Measurements from ENCODE around the gene CDCP2. TPM values are rescaled to one million over a fixed set of nuclear protein-coding genes. Genes with fewer than 3 reads are reported as not detected.
A peak's percentile ranks its signal among the peaks of the same experiment; 100 is the strongest.

The CDCP2 gene
- total and polyA plus RNA-seq, 2 experiments from 2014 or later = not detected

DNA sequence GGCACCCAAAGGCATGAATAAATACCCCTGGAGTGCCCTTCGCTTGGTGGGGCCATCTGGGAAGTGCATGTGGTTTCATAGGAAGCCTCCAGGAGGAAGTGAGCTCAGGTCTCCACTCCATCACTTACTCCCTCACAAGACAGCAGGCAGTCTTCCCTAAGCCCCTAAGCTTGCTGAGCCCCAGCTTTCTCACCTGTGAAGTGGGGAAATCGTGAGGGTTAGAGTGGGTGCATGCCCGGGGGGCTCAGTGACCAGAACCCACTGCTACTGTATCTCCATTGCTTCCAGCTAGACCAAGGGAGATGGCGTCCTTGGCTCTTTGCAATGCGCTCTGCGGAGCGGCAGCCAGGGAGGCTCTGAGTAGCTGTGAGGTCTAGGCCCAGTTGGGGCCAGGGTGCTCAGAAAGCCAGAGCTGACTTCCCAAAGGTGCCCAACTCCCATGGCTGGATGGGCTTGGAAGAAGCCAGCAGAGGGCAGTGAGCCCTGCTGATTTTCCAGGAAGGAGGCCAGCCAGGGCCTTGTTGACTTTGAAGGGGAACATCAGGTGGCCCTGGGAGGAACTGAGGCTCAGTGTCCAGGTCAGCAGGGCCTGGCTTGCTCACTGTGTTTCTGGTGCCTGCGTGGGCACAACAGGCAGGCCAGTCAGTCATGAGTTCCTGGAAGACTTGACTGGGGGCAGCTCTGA, 27.3 kb downstream of the CDCP2 start:
- TF ChIP-seq POLR2AphosphoS5 (IDR thresholded peaks at IDR 0.05; ENCODE audit: low read depth) (no peak), JUNB (IDR thresholded peaks at IDR 0.05; ENCODE audit: unreplicated experiment) (no peak), ZNF331 (CRISPR knock-in tag; IDR thresholded peaks at IDR 0.05; ENCODE audit: low read depth) (no peak), CREB1 (CRISPR knock-in tag; IDR thresholded peaks at IDR 0.05; ENCODE audit: low read depth) (no peak), ZNF114 (CRISPR knock-in tag; IDR thresholded peaks at IDR 0.05) (no peak), EZH2phosphoT487 (IDR thresholded peaks at IDR 0.05; ENCODE audit: unreplicated experiment) (no peak)
- TF ChIP-seq, protein P1, sequence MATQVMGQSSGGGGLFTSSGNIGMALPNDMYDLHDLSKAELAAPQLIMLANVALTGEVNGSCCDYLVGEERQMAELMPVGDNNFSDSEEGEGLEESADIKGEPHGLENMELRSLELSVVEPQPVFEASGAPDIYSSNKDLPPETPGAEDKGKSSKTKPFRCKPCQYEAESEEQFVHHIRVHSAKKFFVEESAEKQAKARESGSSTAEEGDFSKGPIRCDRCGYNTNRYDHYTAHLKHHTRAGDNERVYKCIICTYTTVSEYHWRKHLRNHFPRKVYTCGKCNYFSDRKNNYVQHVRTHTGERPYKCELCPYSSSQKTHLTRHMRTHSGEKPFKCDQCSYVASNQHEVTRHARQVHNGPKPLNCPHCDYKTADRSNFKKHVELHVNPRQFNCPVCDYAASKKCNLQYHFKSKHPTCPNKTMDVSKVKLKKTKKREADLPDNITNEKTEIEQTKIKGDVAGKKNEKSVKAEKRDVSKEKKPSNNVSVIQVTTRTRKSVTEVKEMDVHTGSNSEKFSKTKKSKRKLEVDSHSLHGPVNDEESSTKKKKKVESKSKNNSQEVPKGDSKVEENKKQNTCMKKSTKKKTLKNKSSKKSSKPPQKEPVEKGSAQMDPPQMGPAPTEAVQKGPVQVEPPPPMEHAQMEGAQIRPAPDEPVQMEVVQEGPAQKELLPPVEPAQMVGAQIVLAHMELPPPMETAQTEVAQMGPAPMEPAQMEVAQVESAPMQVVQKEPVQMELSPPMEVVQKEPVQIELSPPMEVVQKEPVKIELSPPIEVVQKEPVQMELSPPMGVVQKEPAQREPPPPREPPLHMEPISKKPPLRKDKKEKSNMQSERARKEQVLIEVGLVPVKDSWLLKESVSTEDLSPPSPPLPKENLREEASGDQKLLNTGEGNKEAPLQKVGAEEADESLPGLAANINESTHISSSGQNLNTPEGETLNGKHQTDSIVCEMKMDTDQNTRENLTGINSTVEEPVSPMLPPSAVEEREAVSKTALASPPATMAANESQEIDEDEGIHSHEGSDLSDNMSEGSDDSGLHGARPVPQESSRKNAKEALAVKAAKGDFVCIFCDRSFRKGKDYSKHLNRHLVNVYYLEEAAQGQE (IDR thresholded peaks at IDR 0.05; ENCODE audit: unreplicated experiment) = no peak
- TF ChIP-seq, protein P2, sequence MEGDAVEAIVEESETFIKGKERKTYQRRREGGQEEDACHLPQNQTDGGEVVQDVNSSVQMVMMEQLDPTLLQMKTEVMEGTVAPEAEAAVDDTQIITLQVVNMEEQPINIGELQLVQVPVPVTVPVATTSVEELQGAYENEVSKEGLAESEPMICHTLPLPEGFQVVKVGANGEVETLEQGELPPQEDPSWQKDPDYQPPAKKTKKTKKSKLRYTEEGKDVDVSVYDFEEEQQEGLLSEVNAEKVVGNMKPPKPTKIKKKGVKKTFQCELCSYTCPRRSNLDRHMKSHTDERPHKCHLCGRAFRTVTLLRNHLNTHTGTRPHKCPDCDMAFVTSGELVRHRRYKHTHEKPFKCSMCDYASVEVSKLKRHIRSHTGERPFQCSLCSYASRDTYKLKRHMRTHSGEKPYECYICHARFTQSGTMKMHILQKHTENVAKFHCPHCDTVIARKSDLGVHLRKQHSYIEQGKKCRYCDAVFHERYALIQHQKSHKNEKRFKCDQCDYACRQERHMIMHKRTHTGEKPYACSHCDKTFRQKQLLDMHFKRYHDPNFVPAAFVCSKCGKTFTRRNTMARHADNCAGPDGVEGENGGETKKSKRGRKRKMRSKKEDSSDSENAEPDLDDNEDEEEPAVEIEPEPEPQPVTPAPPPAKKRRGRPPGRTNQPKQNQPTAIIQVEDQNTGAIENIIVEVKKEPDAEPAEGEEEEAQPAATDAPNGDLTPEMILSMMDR (conservative IDR thresholded peaks at IDR 0.05; ENCODE audit: low read depth in 2 of 2) = peak; percentile 37 to 70; a peak in 3 of 4 replicates
- TF ChIP-seq, protein P3, sequence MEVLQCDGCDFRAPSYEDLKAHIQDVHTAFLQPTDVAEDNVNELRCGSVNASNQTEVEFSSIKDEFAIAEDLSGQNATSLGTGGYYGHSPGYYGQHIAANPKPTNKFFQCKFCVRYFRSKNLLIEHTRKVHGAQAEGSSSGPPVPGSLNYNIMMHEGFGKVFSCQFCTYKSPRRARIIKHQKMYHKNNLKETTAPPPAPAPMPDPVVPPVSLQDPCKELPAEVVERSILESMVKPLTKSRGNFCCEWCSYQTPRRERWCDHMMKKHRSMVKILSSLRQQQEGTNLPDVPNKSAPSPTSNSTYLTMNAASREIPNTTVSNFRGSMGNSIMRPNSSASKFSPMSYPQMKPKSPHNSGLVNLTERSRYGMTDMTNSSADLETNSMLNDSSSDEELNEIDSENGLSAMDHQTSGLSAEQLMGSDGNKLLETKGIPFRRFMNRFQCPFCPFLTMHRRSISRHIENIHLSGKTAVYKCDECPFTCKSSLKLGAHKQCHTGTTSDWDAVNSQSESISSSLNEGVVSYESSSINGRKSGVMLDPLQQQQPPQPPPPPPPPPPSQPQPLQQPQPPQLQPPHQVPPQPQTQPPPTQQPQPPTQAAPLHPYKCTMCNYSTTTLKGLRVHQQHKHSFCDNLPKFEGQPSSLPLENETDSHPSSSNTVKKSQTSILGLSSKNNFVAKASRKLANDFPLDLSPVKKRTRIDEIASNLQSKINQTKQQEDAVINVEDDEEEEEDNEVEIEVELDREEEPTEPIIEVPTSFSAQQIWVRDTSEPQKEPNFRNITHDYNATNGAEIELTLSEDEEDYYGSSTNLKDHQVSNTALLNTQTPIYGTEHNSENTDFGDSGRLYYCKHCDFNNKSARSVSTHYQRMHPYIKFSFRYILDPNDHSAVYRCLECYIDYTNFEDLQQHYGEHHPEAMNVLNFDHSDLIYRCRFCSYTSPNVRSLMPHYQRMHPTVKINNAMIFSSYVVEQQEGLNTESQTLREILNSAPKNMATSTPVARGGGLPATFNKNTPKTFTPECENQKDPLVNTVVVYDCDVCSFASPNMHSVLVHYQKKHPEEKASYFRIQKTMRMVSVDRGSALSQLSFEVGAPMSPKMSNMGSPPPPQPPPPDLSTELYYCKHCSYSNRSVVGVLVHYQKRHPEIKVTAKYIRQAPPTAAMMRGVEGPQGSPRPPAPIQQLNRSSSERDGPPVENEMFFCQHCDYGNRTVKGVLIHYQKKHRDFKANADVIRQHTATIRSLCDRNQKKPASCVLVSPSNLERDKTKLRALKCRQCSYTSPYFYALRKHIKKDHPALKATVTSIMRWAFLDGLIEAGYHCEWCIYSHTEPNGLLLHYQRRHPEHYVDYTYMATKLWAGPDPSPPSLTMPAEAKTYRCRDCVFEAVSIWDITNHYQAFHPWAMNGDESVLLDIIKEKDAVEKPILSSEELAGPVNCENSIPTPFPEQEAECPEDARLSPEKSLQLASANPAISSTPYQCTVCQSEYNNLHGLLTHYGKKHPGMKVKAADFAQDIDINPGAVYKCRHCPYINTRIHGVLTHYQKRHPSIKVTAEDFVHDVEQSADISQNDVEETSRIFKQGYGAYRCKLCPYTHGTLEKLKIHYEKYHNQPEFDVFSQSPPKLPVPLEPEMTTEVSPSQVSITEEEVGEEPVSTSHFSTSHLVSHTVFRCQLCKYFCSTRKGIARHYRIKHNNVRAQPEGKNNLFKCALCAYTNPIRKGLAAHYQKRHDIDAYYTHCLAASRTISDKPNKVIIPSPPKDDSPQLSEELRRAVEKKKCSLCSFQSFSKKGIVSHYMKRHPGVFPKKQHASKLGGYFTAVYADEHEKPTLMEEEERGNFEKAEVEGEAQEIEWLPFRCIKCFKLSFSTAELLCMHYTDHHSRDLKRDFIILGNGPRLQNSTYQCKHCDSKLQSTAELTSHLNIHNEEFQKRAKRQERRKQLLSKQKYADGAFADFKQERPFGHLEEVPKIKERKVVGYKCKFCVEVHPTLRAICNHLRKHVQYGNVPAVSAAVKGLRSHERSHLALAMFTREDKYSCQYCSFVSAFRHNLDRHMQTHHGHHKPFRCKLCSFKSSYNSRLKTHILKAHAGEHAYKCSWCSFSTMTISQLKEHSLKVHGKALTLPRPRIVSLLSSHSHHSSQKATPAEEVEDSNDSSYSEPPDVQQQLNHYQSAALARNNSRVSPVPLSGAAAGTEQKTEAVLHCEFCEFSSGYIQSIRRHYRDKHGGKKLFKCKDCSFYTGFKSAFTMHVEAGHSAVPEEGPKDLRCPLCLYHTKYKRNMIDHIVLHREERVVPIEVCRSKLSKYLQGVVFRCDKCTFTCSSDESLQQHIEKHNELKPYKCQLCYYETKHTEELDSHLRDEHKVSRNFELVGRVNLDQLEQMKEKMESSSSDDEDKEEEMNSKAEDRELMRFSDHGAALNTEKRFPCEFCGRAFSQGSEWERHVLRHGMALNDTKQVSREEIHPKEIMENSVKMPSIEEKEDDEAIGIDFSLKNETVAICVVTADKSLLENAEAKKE (CRISPR knock-in tag; IDR thresholded peaks at IDR 0.05) = no peak
- Histone ChIP-seq H3K4me3 (no peak overlapping the region), H4K20me1 (replicated peaks; ENCODE audit: insufficient read depth) (no peaks in the 10 kb centered on the region), H3K27ac (ENCODE audit: low read depth) (no peak overlapping the region), H3K9me2 (ENCODE audit: insufficient read depth) (no peaks in the 10 kb centered on the region), H3F3A (replicated peaks; ENCODE audit: low read depth) (no peaks in the 10 kb centered on the region), H3K4me2 (no peak overlapping the region), H2AFZ (no peak overlapping the region), H3K79me2 (replicated peaks; ENCODE audit: insufficient read depth) (no peaks in the 10 kb centered on the region), H3K36me3 (ENCODE audit: insufficient read depth) (no peaks in the 10 kb centered on the region), H3K27me3 (ENCODE audit: insufficient read depth) (peaks cover 14% of the 10 kb centered on the region), H3K4me1 (ENCODE audit: insufficient read depth) (peaks cover 9% of the 10 kb centered on the region; the same call in 1 of the 2 replicates)
- H3K4me3 Mint-ChIP-seq = no peak overlapping the region
- H3K27me3 Mint-ChIP-seq (ENCODE audit: insufficient read depth, low read depth, poor library complexity) = peaks cover 20% of the 10 kb centered on the region
- H3K9me3 Mint-ChIP-seq = no peaks in the 10 kb centered on the region; the same call in 2 of the 3 replicates
- ATAC-seq (peak; percentile 8; the same call in 2 of the 3 replicates), DNase-seq (ENCODE audit: low spot score) (no peak)
- peaks cover 20% of the 10 kb centered on the region for H3K4me1 Mint-ChIP-seq
- H3K36me3 Mint-ChIP-seq (ENCODE audit: low read depth) = 0 out of 3 replicates have a peak, but pooled peaks cover 4% of the 10 kb centered on the region
- H3K27ac Mint-ChIP-seq = no peak overlapping the region

All from GM23338 (cell line).